ENCODE measurements around the gene KATNB1.
A peak's percentile ranks its signal among the peaks of the same experiment; 100 is the strongest.

The KATNB1 gene

GRCh38 chr16:57755061-57755684 lies 19.6 kb downstream of the KATNB1 start:
- Histone ChIP-seq H3K27me3 (ENCODE audit: insufficient read depth, low read depth, severe bottlenecking) (no peaks in the 10 kb centered on the region), H3K36me3 (peaks cover 51% of the 10 kb centered on the region), H3K9me3 (ENCODE audit: severe bottlenecking) (no peaks in the 10 kb centered on the region), H3K4me3 (ENCODE audit: low read depth, low read length) (no peak overlapping the region), H3K27ac (no peak overlapping the region)
- DNase-seq = no peak
- TF ChIP-seq CTCF (IDR thresholded peaks at IDR 0.05; ENCODE audit: low read depth, low read length) = peak; percentile 30

- no peak overlapping the region for H3K27ac ChIP-seq
- H3K36me3 ChIP-seq = peaks cover 51% of the 10 kb centered on the region
- no peaks in the 10 kb centered on the region for H3K27me3 ChIP-seq (ENCODE audit: insufficient read depth, low read depth, severe bottlenecking)
- no peak overlapping the region for H3K4me3 ChIP-seq (ENCODE audit: low read depth, low read length)
- DNase-seq = no peak
- H3K9me3 ChIP-seq (ENCODE audit: severe bottlenecking) = no peaks in the 10 kb centered on the region
- no peak for TF ChIP-seq CTCF (IDR thresholded peaks at IDR 0.05; ENCODE audit: low read depth, low read length)
Measured at GRCh38 chr16:57755726-57756423, 20.3 kb downstream of the KATNB1 start.

- no peaks in the 10 kb centered on the region for H3K27me3 ChIP-seq (ENCODE audit: insufficient read depth, low read depth, severe bottlenecking)
- H3K27ac ChIP-seq = no peak overlapping the region
- H3K4me3 ChIP-seq (ENCODE audit: low read depth, low read length) = no peak overlapping the region
- no peaks in the 10 kb centered on the region for H3K9me3 ChIP-seq (ENCODE audit: severe bottlenecking)
- H3K36me3 ChIP-seq = peaks cover 51% of the 10 kb centered on the region
- no peak for DNase-seq
- TF ChIP-seq CTCF (IDR thresholded peaks at IDR 0.05; ENCODE audit: low read depth, low read length) = no peak
Measured at GRCh38 chr16:57756424-57757325, 21.1 kb downstream of the KATNB1 start.

- peak; percentile 90 for TF ChIP-seq CTCF (IDR thresholded peaks at IDR 0.05; ENCODE audit: low read depth, low read length)
- Histone ChIP-seq H3K4me3 (ENCODE audit: low read depth, low read length) (no peak overlapping the region), H3K27ac (no peak overlapping the region), H3K9me3 (ENCODE audit: severe bottlenecking) (no peaks in the 10 kb centered on the region), H3K27me3 (ENCODE audit: insufficient read depth, low read depth, severe bottlenecking) (no peaks in the 10 kb centered on the region), H3K36me3 (peaks cover 46% of the 10 kb centered on the region)
- DNase-seq = peak; percentile 84
Measured at GRCh38 chr16:57757326-57757786, 21.8 kb downstream of the KATNB1 start.

- no peak overlapping the region for H3K27ac ChIP-seq
- H3K36me3 ChIP-seq = peaks cover 46% of the 10 kb centered on the region
Measured at GRCh38 chr16:57757883-57758282, 22.3 kb downstream of the KATNB1 start.

More at GRCh38 chr16:57757883-57758282, 22.3 kb downstream of the KATNB1 start:
- no peak overlapping the region for H3K4me3 ChIP-seq (ENCODE audit: low read depth, low read length)
- DNase-seq = no peak
- H3K27me3 ChIP-seq (ENCODE audit: insufficient read depth, low read depth, severe bottlenecking) = no peaks in the 10 kb centered on the region
- no peak for TF ChIP-seq CTCF (IDR thresholded peaks at IDR 0.05; ENCODE audit: low read depth, low read length)
- no peaks in the 10 kb centered on the region for H3K9me3 ChIP-seq (ENCODE audit: severe bottlenecking)
